Activated gamma-delta T cell treated with Interleukin-2 at 50 U/mL for 16 hours (primary cell): ENCODE measurements around the gene YTHDF2.
A peak's percentile ranks its signal among the peaks of the same experiment; 100 is the strongest.
"Not testable (repeated sequence)": the region's sequence is repeated elsewhere in the genome, so short reads cannot be mapped to it uniquely, and the experiment has no call there.

Source experiments
- DNase-seq: peaks from one replicate; pipeline ENCODE4 v3.0.0-alpha.2; 2020

YTHDF2 gene

DNA sequence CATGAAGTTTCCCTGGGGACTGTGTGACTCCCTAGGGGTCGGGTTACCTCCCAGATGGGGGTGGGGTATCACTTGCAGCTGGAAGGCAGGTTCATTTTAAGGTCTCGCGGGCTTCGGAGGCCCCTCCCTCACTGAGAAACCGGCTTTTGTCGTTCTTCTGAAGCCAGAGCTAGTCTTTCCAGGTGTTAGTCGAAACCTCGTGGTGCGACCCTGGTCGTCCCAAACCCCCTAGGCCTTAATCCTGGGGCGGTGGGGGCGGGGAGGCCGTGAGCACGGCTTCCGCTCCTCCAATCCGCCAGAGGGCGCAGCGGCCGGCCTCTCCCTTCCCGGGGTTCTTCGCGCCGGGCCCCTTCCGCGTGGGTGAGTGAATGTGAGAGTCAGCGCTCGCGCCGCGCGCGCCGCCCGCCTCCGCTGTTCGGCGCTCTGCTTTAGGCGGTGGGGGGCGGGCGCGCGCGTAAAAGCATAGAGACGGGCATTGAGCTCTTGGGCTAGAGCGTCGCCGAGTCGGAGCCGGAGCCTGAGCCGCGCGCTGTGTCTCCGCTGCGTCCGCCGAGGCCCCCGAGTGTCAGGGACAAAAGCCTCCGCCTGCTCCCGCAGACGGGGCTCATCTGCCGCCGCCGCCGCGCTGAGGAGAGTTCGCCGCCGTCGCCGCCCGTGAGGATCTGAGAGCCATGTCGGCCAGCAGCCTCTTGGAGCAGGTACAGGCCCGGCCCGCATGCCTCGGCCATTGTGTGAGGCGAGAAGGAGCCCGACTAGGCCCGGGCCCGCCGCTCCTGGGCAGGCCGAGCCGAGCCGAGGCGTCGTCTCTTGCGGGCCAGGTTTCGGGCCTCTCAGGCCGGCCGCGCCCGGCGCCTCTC, at the start of gene YTHDF2:
Gene YTHDF2 (plus strand): TSS at position 491 of the 857 bp plus-strand sequence. CDS start 181 bp downstream, at position 672.
- peak; percentile 98 for DNase-seq

DNA sequence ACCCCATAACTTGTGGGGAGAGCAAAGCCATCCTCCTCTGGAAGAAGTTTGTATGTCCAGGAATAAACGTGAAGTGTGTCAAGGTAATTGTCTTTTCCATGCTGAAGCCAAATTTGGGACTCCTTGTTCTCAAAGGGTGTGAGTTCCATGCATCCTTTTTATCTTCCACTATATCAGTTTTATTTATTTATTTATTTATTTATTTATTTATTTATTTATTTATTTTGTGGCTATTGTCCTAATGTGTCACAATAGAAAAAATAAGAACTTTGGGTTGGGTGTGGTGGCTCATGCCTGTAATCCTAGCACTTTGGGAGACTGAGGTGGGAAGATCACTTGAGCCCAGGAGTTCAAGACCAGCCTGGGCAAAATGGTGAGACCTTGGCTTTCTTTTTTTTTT, 45.1 kb upstream of the YTHDF2 start:
- DNase-seq, result not testable (repeated sequence)

DNA sequence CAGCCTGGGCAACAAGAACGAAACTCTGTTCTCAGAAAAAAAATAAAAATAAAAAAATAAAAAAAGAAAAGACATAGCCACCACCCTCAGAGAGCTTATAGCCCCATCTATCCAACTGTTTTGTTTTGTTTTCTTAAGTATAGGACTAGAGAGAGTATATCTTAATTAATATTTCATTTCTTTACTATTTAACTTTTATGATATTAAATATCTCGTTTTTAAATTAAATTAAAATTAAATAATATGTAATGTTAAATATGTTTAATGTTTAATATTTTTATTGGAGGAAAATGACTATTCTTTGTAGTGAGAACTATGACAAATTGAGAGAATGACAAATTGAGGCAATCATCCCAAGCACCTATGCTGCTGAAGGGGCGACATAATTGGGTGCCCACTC, 33.1 kb upstream of the YTHDF2 start:
- DNase-seq, result no peak

DNA sequence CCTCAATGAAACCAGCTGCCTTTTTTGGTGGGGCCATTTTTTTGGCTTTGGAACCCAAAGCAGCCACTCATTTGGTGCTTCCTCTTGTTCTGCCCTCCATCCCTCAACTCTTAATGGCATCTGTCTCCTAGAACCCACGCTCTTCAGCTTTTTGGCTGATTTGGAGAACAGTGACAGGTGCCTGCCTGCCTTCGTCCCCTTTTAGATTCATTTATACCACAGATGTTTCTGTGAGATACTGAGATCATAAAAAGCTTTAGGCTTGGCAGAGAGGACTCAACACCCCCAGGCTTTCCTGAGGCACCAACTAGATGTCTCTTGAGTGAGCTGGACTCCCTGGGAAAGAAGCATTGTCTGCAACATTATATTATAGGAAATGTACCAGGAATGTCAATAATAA, 20.4 kb upstream of the YTHDF2 start:
- no peak for DNase-seq

DNA sequence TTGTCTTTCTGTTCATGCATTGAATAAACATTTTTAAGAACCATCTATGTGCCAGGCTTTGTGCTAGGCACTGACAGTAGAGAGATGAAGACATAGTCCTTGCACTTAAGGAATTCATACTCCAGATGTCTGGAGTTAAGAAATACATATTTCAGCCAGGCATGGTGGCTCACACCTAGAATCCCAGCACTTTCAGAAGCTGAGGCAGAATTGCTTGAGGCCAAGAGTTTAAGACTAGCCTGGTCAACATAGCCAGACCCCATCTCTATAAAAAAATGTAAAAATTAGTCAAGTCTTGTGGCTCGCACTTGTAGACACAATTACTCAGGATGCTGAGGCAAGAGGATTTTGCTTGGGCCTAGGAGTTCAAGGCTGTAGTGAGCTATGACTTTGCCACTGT, 18.6 kb upstream of the YTHDF2 start:
- no peak for DNase-seq

DNA sequence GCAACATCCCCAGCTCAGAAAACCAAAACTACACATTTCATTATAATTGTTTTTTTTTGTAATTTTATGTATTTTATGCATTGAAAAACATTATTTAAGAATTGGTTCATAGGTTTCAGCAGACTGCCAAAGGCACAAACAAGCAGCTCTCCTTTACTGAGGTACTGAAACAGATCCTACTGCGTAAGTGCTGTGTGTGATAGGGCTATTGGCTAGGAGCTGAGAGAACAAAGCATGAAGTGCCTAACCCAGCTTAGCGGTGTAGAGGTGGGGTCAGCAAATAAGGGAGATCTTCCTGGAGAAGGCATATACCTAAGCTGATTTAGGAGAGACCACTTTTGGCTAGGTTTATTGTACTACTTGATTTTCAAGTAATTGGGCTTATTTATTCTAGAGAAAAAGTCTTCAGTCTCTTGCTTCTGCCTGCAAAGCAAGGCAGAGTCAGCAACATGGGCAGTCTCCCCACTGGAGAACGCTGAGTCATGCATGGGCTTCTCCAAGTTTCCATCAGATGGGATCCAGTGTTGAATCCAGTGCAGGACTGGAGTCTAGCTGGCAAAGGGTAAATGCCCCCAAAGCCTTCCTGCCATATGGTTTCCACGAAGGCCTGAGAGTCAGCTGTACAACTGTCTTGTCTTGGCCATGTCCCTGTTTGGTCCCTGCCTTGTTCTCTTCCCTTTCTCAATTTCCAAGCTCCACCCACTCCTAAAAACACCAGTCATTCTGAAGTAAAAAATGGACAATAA, 18.0 kb upstream of the YTHDF2 start:
- DNase-seq, result no peak

DNA sequence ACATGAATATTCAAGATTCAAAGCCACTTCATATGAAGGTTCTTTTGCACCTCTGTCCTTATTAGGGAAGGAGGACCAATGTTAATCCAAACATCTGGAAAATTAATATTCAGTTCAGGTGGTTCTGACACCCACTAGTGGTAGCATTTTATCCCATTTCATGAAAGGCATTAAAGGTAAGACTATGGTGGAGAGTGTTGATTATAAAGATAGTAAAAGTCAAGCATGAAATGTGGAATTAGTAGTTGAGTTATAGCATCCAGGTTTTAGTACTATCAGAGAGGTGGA, 17.5 kb upstream of the YTHDF2 start:
- DNase-seq, result no peak

DNA sequence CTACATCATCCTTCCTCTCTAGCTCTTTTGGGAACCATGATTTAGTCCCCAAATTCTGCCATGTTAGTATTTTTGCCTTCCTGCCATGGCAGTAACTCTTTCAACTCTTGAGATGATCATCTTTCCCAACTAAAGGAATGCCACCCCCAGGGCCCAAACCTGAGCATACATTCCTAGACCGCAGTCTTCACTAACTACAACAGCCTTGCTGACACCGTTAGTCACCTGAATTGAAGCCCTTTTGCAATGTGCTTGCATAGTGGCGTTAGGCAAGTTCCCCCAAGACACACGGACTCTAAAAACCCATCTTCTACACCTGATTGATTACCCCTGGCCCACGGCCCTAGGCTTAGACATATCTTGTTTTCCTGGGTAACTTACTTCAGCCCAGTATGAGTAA, 16.4 kb upstream of the YTHDF2 start:
- no peak for DNase-seq

DNA sequence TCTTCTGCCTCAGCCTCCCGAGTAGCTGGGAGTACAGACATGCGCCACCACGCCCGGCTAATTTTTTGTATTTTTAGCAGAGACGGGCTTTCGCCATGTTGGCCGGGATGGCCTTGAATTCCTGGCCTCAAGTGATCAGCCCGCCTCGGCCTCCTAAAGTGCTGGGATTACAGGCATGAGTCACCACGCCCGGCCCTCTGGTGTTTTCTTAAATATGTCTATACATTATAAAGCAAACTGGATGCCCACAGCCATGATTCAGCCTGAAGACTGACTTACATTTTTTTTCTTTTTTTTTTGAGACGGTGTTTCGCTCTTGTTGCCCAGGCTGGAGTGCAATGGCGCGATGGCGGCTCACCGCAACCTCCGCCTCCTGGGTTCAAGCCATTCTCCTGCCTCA, 14.8 kb upstream of the YTHDF2 start:
- DNase-seq, result not testable (repeated sequence)

DNA sequence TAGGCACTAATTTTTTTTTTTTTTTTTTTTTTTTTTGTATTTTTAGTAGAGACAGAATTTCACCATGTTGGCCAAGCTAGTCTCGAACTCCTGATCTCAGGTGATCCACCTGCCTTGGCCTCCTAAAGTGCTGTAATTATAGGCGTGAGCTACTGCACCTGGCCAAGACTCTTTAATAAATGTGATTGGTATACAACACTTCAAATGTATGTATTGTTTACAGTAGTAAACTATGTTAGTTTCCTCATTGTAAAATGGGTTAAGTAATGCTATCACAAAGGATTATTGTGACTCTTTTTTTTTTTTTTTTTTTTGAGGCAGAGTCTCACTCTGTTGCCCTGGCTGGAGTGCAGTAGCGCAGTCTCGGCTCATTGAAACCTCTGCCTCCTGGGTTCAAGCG, 11.4 kb upstream of the YTHDF2 start:
- DNase-seq, result not testable (repeated sequence)

DNA sequence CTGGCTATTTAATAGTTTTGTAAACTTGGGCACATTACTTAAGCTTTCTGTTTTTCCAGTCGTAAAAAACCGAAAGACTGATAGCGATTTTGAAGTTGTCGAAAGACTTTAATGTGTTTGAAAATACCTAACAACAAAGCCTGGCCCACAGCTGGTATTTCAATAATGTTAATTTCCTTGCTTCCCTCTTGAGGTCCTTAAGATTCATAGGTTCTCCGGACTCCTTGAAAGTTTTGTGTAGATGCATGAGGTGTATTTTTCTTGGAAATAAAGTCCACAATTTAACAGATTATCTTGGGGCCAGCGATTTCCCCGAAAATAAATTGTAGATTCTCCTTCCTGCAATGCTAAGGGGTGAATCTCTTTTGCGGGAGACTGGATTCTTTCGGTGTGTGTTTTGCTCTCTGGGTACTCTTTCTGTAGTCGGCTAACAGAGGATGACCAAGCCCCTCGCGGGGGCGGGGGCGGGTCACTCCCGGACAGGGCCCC, 735 bp upstream of the YTHDF2 start:
- DNase-seq, result no peak

DNA sequence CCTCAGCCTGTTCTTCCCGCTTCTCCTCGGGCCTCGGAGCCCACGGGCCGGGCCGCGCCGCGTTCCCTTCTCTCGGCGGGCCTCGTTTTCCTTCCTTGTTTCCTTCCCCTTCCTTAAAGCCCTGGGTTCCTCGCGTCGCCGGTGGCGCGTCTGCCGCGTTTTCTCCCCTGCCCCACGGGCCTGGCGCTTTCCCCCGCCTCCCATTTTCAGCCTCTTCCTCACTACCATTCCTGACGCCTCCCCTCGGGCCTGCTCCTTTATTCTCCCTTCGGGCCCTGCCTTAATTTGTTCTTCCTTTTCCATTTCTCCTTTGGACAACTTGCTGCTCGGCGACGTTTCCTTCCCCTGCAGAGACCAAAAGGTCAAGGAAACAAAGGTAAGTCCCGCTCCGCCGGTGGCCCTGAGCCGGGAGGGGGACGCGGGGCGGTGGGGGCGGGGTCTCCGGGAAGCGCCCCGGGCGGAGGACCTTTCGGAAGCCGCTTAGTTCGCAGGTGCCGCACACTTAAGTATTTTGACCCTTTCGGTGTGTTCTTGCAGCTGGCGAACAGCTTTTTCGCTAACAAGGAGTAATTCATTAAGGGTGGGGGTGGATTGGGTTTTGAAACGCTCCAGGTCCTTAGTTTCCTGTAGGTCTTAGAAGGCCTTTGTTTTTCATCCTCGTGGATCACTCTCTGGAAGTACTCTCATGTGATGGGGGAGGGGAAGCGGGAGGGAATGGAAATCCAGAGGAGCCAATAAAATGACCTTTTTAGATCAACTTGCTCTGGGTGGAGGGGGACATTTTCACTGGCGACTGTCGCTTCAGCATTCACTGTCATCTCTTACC, 780 bp downstream of the YTHDF2 start:
- DNase-seq, result peak; percentile 34

DNA sequence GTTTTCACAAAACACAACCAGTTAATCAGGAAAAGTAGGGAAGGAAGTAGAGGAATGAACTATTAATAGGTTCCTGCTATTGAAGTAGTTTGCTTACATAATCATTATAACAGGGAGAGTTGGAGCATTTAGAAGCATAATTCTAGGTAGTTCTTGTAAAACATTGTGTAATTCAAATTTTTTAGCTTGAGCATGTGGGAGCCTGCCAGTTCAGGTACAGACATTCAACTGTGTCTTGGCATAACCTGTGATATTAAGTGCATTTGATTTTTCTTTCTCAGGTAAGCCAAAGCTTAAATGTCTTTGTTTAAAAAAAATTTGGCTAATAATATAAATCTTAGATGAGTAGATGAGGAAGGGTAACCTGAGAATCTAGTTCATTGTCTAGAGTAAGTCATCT, 3.4 kb downstream of the YTHDF2 start:
- DNase-seq, result no peak

DNA sequence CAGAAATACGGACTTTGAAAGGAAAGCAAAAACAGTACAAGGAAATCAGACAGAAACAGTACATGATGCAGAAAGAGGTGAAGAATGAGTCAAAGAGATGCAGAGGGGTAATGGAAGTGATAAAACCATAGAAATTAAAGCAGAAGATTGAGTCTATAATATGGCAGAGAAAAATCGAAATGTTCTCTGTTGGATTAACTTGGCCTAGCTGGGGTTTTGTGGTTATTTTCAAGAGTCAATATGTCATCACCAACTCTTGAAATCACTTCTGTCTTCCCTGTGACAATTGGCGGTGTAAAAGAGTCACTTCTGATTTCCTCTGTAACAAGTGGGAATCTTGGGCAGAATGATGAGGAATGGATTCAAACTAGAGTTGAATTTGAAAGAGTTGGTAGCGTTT, 7.4 kb downstream of the YTHDF2 start:
- DNase-seq, result no peak

DNA sequence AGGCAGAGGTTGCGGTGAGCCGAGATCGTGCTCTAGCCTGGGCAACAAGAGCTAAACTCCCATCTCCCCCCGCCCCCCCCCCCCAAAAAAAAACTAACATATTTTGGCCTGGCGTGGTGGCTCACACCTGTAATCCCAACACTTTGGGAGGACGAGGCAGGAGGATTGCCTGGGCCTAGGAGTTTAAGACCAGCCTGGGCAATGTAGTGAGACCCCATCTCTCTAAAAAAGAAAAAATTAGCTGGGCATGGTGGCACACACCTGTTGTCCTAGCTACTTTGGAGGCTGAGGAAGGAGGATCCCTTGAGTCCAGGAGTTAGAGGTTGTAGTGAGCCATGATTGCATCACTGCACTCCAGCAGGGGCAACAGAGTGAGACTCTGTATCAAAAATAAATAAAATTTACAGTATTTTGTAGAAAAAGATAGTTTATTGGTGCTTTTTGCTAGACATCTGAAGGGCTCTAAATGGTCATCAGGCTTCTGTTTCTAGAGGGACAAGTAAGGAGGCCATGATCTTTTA, 9.0 kb downstream of the YTHDF2 start:
- DNase-seq, result no peak

DNA sequence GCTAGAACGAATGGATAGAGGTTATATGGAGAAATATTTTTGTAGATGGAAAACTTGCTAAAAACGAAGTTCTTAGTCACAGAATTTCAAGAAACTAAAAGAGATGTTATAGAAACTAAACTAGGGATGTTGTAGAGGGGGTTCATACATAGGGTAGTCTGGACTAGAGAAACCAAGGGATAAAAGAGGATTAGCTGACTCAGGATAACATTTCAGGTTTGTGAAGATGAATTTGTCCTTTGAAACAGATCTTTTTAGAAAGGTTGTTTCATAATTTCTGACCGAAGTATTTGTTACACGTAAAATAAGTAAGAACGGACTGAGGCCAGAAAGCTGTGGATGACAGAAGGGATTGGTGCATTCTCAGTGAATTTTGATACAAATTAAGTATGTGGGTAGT, 13.6 kb downstream of the YTHDF2 start:
- no peak for DNase-seq

DNA sequence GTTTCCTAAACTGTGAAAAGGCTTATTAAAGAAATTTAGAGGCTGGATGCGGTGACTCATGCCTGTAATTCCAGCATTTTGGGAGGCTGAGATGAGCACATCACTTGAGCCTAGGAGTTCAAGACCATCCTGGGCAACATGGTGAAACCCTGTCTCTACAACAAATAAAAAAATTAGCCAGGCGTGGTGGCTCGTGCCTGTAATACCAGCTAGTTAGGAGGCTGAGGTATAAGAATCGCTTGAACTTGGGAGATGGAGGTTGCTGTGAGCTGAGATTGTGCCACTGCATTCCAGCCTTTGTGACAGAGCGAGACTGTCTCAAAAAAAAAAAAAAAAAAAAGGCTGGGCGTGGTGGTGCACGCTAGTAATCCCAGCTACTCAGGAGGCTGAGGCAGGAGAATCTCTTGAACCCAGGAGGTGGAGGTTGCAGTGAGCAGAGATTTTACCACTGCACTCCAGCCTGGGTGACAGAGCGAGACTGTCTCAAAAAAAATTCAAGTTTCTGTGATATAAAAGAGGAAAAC, 14.1 kb downstream of the YTHDF2 start:
- DNase-seq, result not testable (repeated sequence)

DNA sequence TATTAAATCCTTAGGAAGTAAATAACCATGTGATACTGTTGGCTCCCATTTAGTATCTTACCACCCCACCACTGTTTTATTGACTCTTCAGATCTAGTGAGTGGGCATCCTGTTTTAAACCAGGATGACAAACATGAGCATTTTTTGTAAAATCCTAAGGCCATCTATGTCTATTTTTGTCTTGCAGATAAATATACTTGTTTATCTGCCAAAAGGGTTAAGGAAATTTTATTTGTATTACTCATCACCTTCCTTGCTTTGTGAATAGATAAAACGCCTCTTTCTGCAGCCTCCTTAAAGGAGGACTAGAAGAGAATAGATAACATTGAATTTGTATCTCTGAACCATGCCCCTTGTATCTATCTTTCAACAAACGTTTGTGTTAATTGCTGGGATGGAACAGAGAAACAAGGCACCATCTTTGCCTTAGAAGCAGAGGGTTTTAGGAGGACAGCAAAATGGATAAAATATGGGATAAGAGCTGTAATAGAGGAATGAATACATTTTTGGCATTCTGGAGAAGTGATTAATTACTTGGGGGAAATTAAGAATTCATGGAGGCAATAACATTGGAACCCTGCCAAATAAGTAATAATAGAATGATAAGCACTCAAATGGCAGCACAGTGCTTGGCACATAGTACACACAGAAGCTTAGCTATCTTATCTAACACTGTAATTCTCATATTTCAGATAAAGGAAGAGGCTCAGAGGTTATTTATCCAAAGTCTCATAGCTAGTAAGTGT, 14.7 kb downstream of the YTHDF2 start:
- no peak for DNase-seq

DNA sequence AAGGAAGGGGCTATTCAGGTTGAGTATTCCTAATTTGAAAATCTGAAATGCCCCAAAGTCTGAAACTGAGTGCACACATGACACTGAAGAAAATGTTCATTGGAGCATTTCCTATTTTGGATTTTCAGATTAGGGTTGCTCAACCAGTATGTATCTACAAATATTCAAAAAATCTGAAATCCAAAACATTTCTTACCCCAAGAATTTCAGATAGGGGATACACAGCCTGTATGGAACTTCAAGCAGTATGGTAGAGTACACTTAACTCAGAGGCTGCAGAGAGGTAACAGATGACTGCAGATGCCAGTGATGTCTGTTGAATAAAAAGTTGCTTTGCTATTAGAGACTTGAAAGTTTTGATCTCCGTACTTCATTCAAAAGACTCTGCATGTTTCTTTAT, 19.0 kb downstream of the YTHDF2 start:
- no peak for DNase-seq

DNA sequence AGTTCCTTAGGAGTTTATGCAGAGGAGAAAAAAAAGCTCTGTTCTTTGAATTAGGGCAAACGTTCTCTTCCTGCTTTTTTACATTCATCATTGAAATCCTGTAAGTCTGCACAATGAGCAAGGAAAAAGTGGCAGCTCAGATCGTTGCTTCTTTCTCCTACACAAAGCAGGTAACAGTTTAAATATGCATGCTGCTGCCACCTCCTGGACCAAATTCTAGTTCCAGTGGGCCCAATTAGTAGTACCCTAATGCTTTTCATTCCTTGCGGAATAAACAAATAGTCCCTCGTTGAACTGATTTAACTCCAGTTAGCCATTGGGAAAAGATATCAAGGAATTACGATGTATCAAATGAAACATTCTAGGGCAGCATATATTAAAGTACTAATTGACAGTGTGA, 20.1 kb downstream of the YTHDF2 start:
- DNase-seq, result no peak

DNA sequence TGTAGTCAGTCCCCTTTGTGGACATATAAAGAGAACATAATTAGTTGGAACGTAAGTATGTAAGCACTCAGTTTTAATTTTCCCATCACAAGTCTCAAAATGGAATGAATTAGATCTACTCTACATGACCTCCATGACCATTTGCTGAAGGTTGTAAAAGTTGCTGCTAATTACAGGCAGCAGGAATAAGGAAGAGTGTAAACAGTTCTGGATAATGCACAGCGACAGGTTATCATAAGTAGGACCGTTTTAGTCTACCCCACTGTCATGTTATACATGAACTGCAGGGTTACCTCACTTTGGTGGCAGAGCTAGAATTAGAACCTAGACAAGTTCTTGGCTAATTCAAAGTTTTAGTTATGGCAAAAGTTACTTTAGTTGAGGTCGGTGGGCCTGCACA, 21.7 kb downstream of the YTHDF2 start:
- DNase-seq, result no peak

DNA sequence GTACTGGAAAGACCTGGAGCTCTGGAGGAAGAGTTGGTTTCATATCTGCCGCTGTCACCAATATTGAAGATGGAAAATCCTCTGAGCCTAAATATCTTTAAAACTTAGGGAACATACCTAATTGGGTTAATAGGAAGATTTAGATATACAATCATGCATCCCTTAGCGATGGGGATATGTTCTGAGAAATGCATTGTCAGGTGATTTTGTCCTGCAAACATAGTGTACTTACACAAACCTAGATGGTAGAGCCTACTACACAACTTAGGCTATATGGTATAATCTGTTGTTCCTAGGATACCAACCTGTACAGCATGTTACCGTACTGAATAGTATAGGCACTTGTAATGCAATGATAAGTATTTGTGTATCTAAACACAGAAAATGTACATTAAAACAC, 22.5 kb downstream of the YTHDF2 start:
- no peak for DNase-seq
